Karpas-422 (cell line): Measurements from ENCODE around the gene DYNC1H1. TPM values are rescaled to one million over a fixed set of nuclear protein-coding genes. Genes with fewer than 3 reads are reported as not detected.
A peak's percentile ranks its signal among the peaks of the same experiment; 100 is the strongest.
"Not testable (repeated sequence)": the region's sequence is repeated elsewhere in the genome, so short reads cannot be mapped to it uniquely, and the experiment has no call there.

ENCODE experiments used
- DNase-seq: peaks from one replicate; pipeline ENCODE4 v3.0.0-alpha.2; 2015
- H2AFZ ChIP-seq: fragments of 200-600 bp; sonication (generic); 2 replicates; pipeline ENCODE4 v1.6.1; 2014; ENCODE audit warnings: antibody characterized with exemption, low read length, mixed read lengths
- H3K27ac ChIP-seq: fragments of 200-600 bp; sonication (generic); 2 replicates; pipeline ENCODE4 v1.5.1; 2014; ENCODE audit warnings: mild to moderate bottlenecking, low read length, moderate library complexity
- H3K27me3 ChIP-seq: fragments of 200-600 bp; sonication (generic); 2 replicates; pipeline ENCODE4 v1.6.1; 2014; ENCODE audit warnings: low read length, mixed read lengths
- H3K36me3 ChIP-seq: fragments of 200-600 bp; sonication (generic); 2 replicates; pipeline ENCODE4 v1.6.1; 2014; ENCODE audit warnings: low read length, mixed read lengths; ENCODE audit not compliant: insufficient read depth
- H3K4me1 ChIP-seq: fragments of 200-600 bp; sonication (generic); 2 replicates; pipeline ENCODE4 v1.6.1; 2014; ENCODE audit warnings: mild to moderate bottlenecking, low read length, mixed read lengths
- H3K4me2 ChIP-seq: fragments of 200-600 bp; sonication (generic); 2 replicates; pipeline ENCODE4 v1.6.1; 2014; ENCODE audit warnings: low read length, low read depth, mild to moderate bottlenecking; ENCODE audit not compliant: poor library complexity, severe bottlenecking
- H3K4me3 ChIP-seq: fragments of 200-600 bp; sonication (generic); 2 replicates; pipeline ENCODE4 v1.5.1; 2014; ENCODE audit warnings: mild to moderate bottlenecking, antibody characterized with exemption, low read length, mixed read lengths
- H3K79me2 ChIP-seq: fragments of 200-600 bp; sonication (generic); 2 replicates; pipeline ENCODE4 v1.6.1; 2014; ENCODE audit warnings: mild to moderate bottlenecking, low read length, mixed read lengths
- H3K9ac ChIP-seq: fragments of 200-600 bp; sonication (generic); 2 replicates; pipeline ENCODE4 v1.6.0; 2014; ENCODE audit warnings: low read length
- H3K9me2 ChIP-seq: fragments of 200-600 bp; sonication (generic), shearing (Covaris generic); replicated peaks from 2 replicates; pipeline ENCODE4 v1.6.0; 2014; ENCODE audit warnings: mild to moderate bottlenecking, low read length, moderate library complexity; ENCODE audit not compliant: insufficient read depth
- H3K9me3 ChIP-seq: fragments of 300-700, 200-600 bp; sonication (generic); 2 replicates; pipeline ENCODE4 v1.6.1; 2014; ENCODE audit warnings: low read length, mixed read lengths
- H4K20me1 ChIP-seq: fragments of 200-600 bp; sonication (generic); 2 replicates; pipeline ENCODE4 v1.6.1; 2014; ENCODE audit warnings: mild to moderate bottlenecking, antibody characterized with exemption, low read length, low read depth; ENCODE audit not compliant: insufficient read depth
- total RNA-seq: library from RNA; depleted of rRNA; stranded (reverse); fragments of >200 nt; shearing (Covaris generic); gene quantifications from 2 replicates; pipeline ENCODE4 v1.2.3, GENCODE V29; 2014; ENCODE audit warnings: low replicate concordance

DYNC1H1 gene
- total RNA-seq, 1 experiment from 2014 or later, result 240 TPM

- H3K4me3 ChIP-seq, result no peak overlapping the region
- H2AFZ ChIP-seq, result no peak overlapping the region
- H3K4me2 ChIP-seq, result no peak overlapping the region
- H3K27ac ChIP-seq, result no peak overlapping the region
- H3K9me2 ChIP-seq, result no peaks in the 10 kb centered on the region
- peaks cover 60% of the 10 kb centered on the region for H3K36me3 ChIP-seq
- H3K9me3 ChIP-seq, result no peaks in the 10 kb centered on the region
- H3K27me3 ChIP-seq, result no peaks in the 10 kb centered on the region
- DNase-seq, result peak; percentile 80
- H3K79me2 ChIP-seq, result no peaks in the 10 kb centered on the region
- no peak overlapping the region for H3K9ac ChIP-seq
- H3K4me1 ChIP-seq, result peaks cover 7% of the 10 kb centered on the region; the same call in 1 of the 2 replicates
- H4K20me1 ChIP-seq, result peaks cover 27% of the 10 kb centered on the region
Observed at GRCh38 chr14:102078831-102079699, 114.7 kb downstream of the DYNC1H1 start.

- Histone ChIP-seq H3K36me3 (peaks cover 62% of the 10 kb centered on the region), H3K79me2 (peaks cover 5% of the 10 kb centered on the region; the same call in 1 of the 2 replicates), H3K4me3 (no peak overlapping the region), H4K20me1 (peaks cover 32% of the 10 kb centered on the region), H2AFZ (no peak overlapping the region), H3K9me2 (no peaks in the 10 kb centered on the region), H3K27ac (no peak overlapping the region), H3K4me1 (peaks cover 13% of the 10 kb centered on the region), H3K27me3 (no peaks in the 10 kb centered on the region), H3K4me2 (no peak overlapping the region), H3K9ac (no peak overlapping the region), H3K9me3 (no peaks in the 10 kb centered on the region)
- peak; percentile 63 for DNase-seq
Observed at GRCh38 chr14:102079700-102079979, 115.3 kb downstream of the DYNC1H1 start.

- H3K4me2 ChIP-seq, result no peak overlapping the region
- no peaks in the 10 kb centered on the region for H3K9me3 ChIP-seq
- H3K27me3 ChIP-seq, result no peaks in the 10 kb centered on the region
- H3K27ac ChIP-seq, result no peak overlapping the region
- peaks cover 70% of the 10 kb centered on the region for H3K36me3 ChIP-seq
- peaks cover 13% of the 10 kb centered on the region for H3K79me2 ChIP-seq
- H3K9me2 ChIP-seq, result no peaks in the 10 kb centered on the region
- H2AFZ ChIP-seq, result no peak overlapping the region
- H4K20me1 ChIP-seq, result peaks cover 40% of the 10 kb centered on the region
- DNase-seq, result peak; percentile 75
- H3K4me1 ChIP-seq, result peaks cover 21% of the 10 kb centered on the region
- no peak overlapping the region for H3K9ac ChIP-seq
- no peak overlapping the region for H3K4me3 ChIP-seq
Observed at GRCh38 chr14:102080183-102081080, 116.1 kb downstream of the DYNC1H1 start.

GRCh38 chr14:102081231-102082080, 117.1 kb downstream of the DYNC1H1 start:
- Histone ChIP-seq H3K9ac (no peak overlapping the region), H3K4me3 (no peak overlapping the region), H3K36me3 (peaks cover 79% of the 10 kb centered on the region), H2AFZ (no peak overlapping the region), H3K4me1 (peaks cover 28% of the 10 kb centered on the region), H3K79me2 (peaks cover 23% of the 10 kb centered on the region), H3K27me3 (no peaks in the 10 kb centered on the region), H3K27ac (no peak overlapping the region), H3K9me2 (no peaks in the 10 kb centered on the region), H3K4me2 (no peak overlapping the region), H4K20me1 (peaks cover 49% of the 10 kb centered on the region), H3K9me3 (no peaks in the 10 kb centered on the region)
- peak; percentile 48 for DNase-seq

- H3K9me2 ChIP-seq, H2AFZ ChIP-seq, H3K27ac ChIP-seq, H3K9ac ChIP-seq, H3K27me3 ChIP-seq, H3K9me3 ChIP-seq: not testable (repeated sequence)
- H4K20me1 ChIP-seq, result peaks cover 49% of the 10 kb centered on the region
- H3K4me3 ChIP-seq, result peak overlapping the region; percentile 83
- H3K4me1 ChIP-seq, result peaks cover 43% of the 10 kb centered on the region
- peaks cover 68% of the 10 kb centered on the region for H3K36me3 ChIP-seq
- peak overlapping the region; percentile 96 for H3K4me2 ChIP-seq
- peaks cover 31% of the 10 kb centered on the region for H3K79me2 ChIP-seq
- DNase-seq, result peak; percentile 43
Observed at GRCh38 chr14:102084522-102084921, 120.1 kb downstream of the DYNC1H1 start.

GRCh38 chr14:102084931-102085330, 120.6 kb downstream of the DYNC1H1 start:
- Histone ChIP-seq H3K36me3 (peaks cover 64% of the 10 kb centered on the region), H3K4me2 (peak overlapping the region; percentile 96), H3K27me3 (no peaks in the 10 kb centered on the region), H4K20me1 (peaks cover 48% of the 10 kb centered on the region), H3K79me2 (peaks cover 31% of the 10 kb centered on the region), H3K9ac (peak overlapping the region; percentile 98; the same call in 1 of the 2 replicates), H2AFZ (no peak overlapping the region), H3K4me1 (peaks cover 43% of the 10 kb centered on the region), H3K9me3 (no peaks in the 10 kb centered on the region), H3K9me2 (no peaks in the 10 kb centered on the region), H3K27ac (peak overlapping the region; percentile 85; the same call in 1 of the 2 replicates), H3K4me3 (peak overlapping the region; percentile 83)
- peak; percentile 42 for DNase-seq

GRCh38 chr14:102085488-102085887, 121.1 kb downstream of the DYNC1H1 start:
- Histone ChIP-seq H2AFZ (no peak overlapping the region), H3K4me2 (peak overlapping the region; percentile 96), H3K4me3 (peak overlapping the region; percentile 83), H3K27me3 (no peaks in the 10 kb centered on the region), H3K36me3 (peaks cover 58% of the 10 kb centered on the region), H3K27ac (peak overlapping the region; percentile 85), H3K9me3 (no peaks in the 10 kb centered on the region), H3K9ac (peak overlapping the region; percentile 98), H3K79me2 (peaks cover 31% of the 10 kb centered on the region), H3K4me1 (peaks cover 43% of the 10 kb centered on the region), H3K9me2 (no peaks in the 10 kb centered on the region), H4K20me1 (peaks cover 43% of the 10 kb centered on the region)
- peak; percentile 45 for DNase-seq
